NCI-H1436 treated with DMSO at 0.1 percent for 48 hours (cell line): ENCODE measurements around the gene TRIM32.
"Not testable (repeated sequence)": the region's sequence is repeated elsewhere in the genome, so short reads cannot be mapped to it uniquely, and the experiment has no call there.

Experiments
- DNase-seq: peaks from one replicate; lab custom pipeline; 2025; lab: John Stamatoyannopoulos, UW

Gene TRIM32

DNA sequence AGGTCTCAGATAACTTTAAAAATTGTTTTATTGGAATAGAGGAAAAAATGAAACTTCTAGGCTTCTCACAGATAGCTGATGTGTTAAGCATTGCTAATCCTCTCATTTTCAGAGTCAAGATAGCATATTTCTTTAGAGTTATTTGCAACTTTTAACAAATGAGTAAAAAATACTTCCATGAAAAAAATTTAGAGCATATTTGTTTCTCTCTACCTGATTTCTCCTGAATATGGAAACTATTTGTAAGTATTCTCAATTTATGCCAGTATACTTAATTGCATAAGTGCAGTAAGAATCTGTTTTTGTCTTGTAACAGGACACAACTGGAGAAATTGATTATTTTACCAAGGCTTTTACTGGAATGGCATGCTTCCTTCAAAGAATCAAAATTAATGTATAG lies 3.6 kb upstream of the TRIM32 start:
- DNase-seq: no peak

GRCh38 chr9:116685166-116685565 lies 1.9 kb upstream of the TRIM32 start:
- no peak for DNase-seq

DNA sequence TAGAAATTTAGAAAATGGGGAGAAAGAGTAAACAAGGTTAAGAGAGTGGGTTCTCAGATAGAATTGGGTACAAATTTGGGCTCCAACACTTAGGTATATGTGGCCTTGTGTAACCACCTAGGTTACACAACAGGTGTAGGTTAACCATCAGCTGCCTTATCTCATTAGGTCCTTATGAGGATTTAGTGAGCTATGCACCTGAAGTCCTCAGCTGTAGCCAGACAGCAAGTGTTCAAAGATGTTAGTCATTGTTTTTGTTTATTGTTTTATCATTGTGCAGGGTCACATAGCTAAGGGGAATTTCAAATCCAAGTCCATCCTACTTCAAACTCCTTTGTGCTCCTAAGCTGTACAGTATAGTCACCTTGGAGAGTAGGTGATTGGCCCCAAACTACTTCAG lies 970 bp upstream of the TRIM32 start:
- DNase-seq: no peak

DNA sequence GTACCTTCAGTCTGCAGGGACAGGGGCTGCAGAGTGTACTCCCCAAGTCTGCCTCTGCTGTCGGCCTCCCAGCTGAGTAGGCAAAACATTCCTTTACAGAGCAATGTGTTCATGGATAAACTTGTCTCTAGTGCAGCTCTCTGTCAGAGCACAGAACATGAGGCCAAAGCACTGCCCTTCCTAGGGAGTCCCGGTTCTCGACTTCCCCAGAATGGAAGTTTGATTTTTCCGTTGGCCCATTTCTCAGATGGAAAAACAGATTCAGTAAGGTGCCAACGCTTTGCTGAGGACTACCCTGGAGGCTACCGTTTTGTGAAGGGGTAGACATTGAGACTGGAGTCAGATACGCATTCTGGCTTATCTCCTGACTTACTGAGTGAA lies 422 bp upstream of the TRIM32 start:
- DNase-seq: no peak

- no peak for DNase-seq
These were observed 640 bp downstream of the TRIM32 start for GRCh38 chr9:116687754-116688135.

DNA sequence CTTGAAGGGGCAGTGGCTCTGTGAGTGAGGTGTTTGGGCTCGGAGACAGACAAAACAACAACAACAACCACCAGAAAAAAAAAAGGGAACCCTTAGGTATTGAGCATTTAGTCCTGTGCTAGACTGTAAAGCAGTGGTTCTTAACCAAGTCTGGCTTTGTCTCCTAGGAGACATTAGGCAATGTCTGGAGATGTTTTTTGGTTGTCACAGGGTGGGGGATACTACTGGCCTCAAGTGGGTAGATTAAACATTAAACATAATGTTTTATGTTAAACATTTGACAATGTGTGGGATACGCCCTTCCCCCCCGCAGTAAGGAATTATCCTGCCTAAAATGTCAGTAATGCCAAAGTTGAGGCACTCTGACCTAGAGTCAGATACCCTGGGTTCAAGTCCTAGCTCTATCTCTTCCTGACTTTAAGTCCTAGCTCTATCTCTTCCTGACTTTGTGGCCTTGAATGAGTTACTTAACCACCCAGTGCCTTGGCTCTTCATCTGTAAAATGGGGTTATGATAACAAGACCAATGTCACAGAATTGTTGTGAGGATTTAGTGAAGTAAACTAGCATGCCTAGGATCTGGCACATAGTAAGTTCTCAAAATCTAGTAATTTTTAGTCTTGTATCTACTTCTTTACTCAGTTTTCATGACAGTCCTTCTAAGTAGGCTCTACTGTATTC lies 1.8 kb downstream of the TRIM32 start:
- DNase-seq: no peak

DNA sequence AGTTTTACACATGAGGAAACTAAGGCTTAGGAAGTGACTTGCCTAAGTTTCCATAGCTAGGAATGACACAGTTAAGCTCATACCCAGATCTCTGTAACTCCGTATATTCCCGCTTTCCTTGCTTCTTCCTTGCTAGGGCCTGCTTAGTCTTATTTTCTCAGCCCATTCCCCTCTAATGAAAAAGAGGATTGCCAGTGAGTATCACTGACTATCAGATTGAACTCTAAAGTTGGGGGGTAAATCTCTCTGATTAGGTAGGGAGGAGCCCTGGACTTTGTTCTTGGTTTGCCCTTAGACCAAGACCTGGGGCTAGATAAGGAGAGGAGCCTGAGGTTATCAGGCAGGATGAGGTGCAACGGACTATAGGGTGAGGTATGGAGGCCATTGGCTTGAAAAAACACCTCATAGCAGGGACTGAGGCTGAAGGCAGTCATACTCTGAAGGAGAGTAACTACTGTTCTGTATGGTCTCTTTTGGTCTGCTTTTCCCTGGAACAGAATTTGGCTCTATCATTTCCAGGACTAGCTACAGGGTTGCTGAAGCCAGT lies 2.5 kb downstream of the TRIM32 start:
- no peak for DNase-seq

DNA sequence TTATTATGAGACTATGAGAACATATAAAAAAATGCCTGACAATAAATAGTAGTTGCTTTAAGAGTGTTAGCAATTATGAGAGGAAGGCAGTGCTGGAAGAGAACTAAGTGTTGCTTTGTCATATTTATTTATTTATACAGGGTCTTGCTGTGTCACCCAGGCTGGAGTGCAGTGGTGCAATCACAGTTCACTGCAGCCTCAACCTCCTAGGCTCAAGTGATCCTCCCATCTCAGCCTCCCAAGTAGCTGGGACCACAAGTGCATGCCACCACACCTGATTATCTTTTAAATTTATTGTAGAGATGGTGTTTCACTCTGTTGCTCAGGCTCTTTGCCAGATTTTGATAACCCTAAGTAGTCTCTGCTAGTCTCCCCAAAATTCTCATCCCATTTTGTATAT lies 3.7 kb downstream of the TRIM32 start:
- DNase-seq: not testable (repeated sequence)

DNA sequence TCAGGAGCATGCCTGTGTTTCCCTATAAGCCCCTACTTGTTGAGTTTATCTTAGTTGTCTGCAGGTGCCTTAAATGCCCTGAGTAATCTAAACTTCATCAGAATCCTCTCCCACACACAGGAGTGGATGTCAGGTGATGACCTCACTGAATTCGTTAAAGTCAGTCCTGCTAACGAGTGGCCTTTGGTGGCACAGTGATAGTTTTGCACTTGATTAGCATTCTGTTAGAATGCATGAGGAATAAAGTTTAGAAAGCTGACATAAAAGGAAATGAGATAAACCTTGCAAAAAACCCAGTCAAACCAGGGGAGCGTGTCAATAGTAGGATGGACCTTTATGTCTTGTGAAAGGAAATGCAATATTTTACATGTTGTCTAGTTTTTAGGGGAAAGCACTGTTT lies 4.5 kb downstream of the TRIM32 start:
- DNase-seq: no peak

- no peak for DNase-seq
These were observed 5.5 kb downstream of the TRIM32 start for GRCh38 chr9:116692616-116693015.

DNA sequence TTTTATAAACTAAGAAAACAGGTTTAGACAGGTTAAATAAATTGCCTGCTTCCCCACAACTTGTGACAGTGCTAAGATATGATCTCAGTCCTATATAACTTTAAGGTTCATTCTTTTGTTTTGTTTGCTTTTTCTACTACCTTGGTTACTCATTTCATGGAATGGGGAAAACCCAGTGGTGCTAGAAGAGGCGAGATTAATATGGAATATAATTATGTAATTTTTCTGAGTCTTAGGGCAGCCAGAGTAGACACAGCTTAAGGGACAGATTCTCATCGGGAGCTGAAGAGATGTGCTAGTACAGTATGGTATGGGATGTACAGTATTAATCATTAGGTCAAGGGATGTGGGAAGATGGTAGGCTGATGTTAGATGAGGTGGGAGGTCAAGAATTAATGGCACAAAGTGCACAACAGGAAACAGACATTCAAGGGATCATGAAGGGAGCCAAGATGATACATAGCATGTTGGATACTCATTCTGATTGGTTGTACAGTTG lies 6.2 kb downstream of the TRIM32 start:
- no peak for DNase-seq

DNA sequence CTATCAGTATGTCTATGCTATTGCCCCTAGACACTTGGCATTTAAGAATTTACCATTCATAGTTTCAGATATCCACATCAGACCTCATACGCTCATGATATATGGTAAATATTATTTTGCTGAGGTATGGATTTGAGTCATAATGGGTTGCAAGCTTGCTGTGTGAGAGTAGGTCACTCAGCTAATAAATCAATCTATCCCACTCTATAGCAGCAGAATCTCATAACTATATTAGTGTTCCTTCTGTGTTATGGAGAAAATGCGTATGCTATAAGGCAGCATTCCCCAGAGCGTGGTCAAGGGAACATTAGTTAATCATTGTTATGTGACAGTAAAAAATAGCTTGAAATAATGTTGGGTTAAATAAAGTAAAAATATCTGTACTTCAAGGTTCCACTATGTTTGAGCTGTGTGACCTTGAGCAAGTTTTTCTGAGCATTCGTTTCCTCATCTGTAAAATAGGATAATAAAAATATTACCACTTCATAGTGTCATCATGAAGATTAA lies 7.7 kb downstream of the TRIM32 start:
- DNase-seq: no peak

GRCh38 chr9:116695438-116695837 lies 8.3 kb downstream of the TRIM32 start:
- no peak for DNase-seq

GRCh38 chr9:116697362-116697761 lies 10.3 kb downstream of the TRIM32 start:
- DNase-seq: no peak

- DNase-seq: no peak
These were observed 10.8 kb downstream of the TRIM32 start for GRCh38 chr9:116697887-116698286.

- no peak for DNase-seq
These were observed 13.2 kb downstream of the TRIM32 start for GRCh38 chr9:116700279-116700678.

GRCh38 chr9:116700882-116701865 lies 14.1 kb downstream of the TRIM32 start:
- no peak for DNase-seq

- no peak for DNase-seq
These were observed 15.0 kb downstream of the TRIM32 start for GRCh38 chr9:116701940-116702642.

DNA sequence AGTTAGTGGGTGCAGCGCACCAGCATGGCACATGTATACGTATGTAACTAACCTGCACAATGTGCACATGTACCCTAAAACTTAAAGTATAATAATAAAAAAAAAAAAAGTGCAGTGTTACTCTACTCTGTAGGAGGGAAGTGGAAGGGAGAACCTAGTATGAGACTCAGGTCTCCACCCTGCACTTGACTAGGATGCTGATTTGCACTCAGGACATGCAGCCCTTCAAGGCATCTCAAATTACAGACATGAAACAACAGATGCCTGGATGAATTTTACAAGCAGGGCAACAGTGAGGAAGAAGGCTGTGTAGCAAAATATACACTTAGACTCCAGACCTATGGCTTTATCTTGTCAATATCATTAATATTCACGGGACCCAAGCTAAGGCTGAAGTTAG lies 16.5 kb downstream of the TRIM32 start:
- DNase-seq: no peak

- DNase-seq: no peak
These were observed 17.4 kb downstream of the TRIM32 start for GRCh38 chr9:116704470-116704869.

DNA sequence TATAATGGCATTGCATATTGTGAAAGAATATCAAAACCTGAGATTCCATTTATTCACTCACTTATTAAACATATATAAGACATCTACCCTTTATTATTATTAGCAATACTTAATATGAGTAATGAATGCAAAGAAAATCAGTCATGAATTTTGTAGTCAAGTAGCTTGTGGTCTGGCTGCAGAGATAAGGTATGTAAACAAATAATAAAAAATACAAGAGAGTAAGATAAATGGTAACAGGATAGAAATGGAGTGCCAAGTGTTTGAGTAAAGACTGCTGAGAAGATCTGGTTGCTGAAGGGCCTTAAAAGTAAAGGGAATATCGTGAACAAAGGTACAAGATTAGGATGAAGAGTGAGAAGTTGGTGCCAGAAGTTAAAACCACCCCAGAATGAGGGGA lies 18.4 kb downstream of the TRIM32 start:
- DNase-seq: no peak
